Panc1 (cell line): ENCODE results near the gene ERG. TPM values are rescaled to one million over a fixed set of nuclear protein-coding genes. Genes with fewer than 3 reads are reported as not detected.

ENCODE experiments used
- ATAC-seq: fragments of 200-7000 bp; cut with Tn5 transposase; 2 replicates; pipeline ENCODE4 v1.9.1; 2020; ENCODE audit warnings: mild to moderate bottlenecking, moderate library complexity
- BruUV-seq: library from RNA; stranded (reverse); fragments of 400-500 nt; replicated peaks from 2 replicates; lab custom pipeline; 2021; lab: Mats Ljungman, UMichigan
- CTCF ChIA-PET: fragments of 300-600 bp; sonication (Branson Sonifier 250); formaldehyde crosslinking; loops from one replicate; lab custom pipeline; 2022; ENCODE audit warnings: antibody characterized with exemption; lab: Charles Lee
- POLR2A ChIA-PET: fragments of 300-600 bp; sonication (Branson Sonifier 250); formaldehyde crosslinking; loops from one replicate; lab custom pipeline; 2022; ENCODE audit warnings: antibody characterized with exemption; lab: Charles Lee
- DNase-seq: peaks from one replicate; pipeline ENCODE4 v3.0.0-alpha.2; 2010; ENCODE audit warnings: low read depth, low spot score
- H3K27ac ChIP-seq: 2 replicates; pipeline ENCODE4 v1.5.1; 2011; ENCODE audit warnings: mild to moderate bottlenecking, low read length, inconsistent platforms
- H3K27me3 ChIP-seq: fragments of 200-500 bp; sonication (Bioruptor generic); 2 replicates; pipeline ENCODE4 v1.6.0; 2014; ENCODE audit warnings: low read length, inconsistent platforms; ENCODE audit not compliant: control insufficient read depth, insufficient read depth
- H3K36me3 ChIP-seq: fragments of 200-500 bp; sonication (Bioruptor generic); 2 replicates; pipeline ENCODE4 v1.5.1; 2014; ENCODE audit warnings: inconsistent platforms, mild to moderate bottlenecking, low read length, moderate library complexity; ENCODE audit not compliant: control insufficient read depth, insufficient read depth
- H3K4me1 ChIP-seq: 2 replicates; pipeline ENCODE4 v1.5.1; 2011; ENCODE audit warnings: inconsistent platforms, mild to moderate bottlenecking, low read length, moderate library complexity; ENCODE audit not compliant: control insufficient read depth, insufficient read depth
- H3K4me3 ChIP-seq, 2 experiments: 2 replicates each; pipeline ENCODE4 v1.5.1; 2011 to 2012; ENCODE audit warnings: low read depth in 2 of 2, low read length in 2 of 2, mild to moderate bottlenecking in 2 of 2, inconsistent platforms in 1 of 2, moderate library complexity in 1 of 2
- H3K9me3 ChIP-seq: fragments of 200-500 bp; sonication (Bioruptor generic); 2 replicates; pipeline ENCODE4 v1.5.1; 2014; ENCODE audit warnings: low read depth, mild to moderate bottlenecking, inconsistent platforms, low read length, moderate library complexity; ENCODE audit not compliant: control insufficient read depth, insufficient read depth
- POLR2AphosphoS5 ChIP-seq: IDR thresholded peaks from 2 replicates; pipeline ENCODE4 v1.6.1; 2012; ENCODE audit warnings: mild to moderate bottlenecking, low read depth, low read length, moderate library complexity
- SIN3A ChIP-seq: IDR thresholded peaks from 2 replicates; pipeline ENCODE4 v1.6.1; 2012; ENCODE audit warnings: low read depth, mild to moderate bottlenecking, low read length, moderate library complexity, borderline replicate concordance; ENCODE audit not compliant: insufficient read depth
- TCF7L2 ChIP-seq: IDR thresholded peaks from 2 replicates; pipeline ENCODE4 v1.6.1; 2011; ENCODE audit warnings: mild to moderate bottlenecking, low read depth, low read length, inconsistent platforms
- in situ Hi-C: cut with HindIII; loops from 2 replicates; pipeline ENCODE4 v1.10.0; 2016; ENCODE audit warnings: low sequenced_read_pairs, low pct_unique_long_range_greater_than_20kb
- intact Hi-C: fragments of 100-400 bp; cut with micrococcal nuclease; formaldehyde crosslinking; loops from one replicate; pipeline ENCODE4 v1.10.0; 2022; ENCODE audit not compliant: unreplicated experiment
- total RNA-seq: library from RNA; stranded (reverse); gene quantifications from one replicate; pipeline ENCODE4 v1.2.1, GENCODE V29; 2021; ENCODE audit not compliant: unreplicated experiment
- TF ChIP-seq, protein P1 (sequence below), 2 experiments: IDR thresholded peaks; 2 replicates each; pipeline ENCODE4 v1.6.1; 2011 to 2012; ENCODE audit warnings: low read depth in 2 of 2, control low read depth in 1 of 2, low read length in 1 of 2, mild to moderate bottlenecking in 1 of 2, moderate library complexity in 1 of 2; ENCODE audit not compliant: insufficient read depth in 1 of 2
- TF ChIP-seq, protein P2 (sequence below): fragments of 450-650 bp; IDR thresholded peaks from 2 replicates; pipeline ENCODE4 v1.5.1; 2017; ENCODE audit warnings: mild to moderate bottlenecking

ERG gene
- total RNA-seq, 1 experiment from 2014 or later: 0.49 TPM

DNA sequence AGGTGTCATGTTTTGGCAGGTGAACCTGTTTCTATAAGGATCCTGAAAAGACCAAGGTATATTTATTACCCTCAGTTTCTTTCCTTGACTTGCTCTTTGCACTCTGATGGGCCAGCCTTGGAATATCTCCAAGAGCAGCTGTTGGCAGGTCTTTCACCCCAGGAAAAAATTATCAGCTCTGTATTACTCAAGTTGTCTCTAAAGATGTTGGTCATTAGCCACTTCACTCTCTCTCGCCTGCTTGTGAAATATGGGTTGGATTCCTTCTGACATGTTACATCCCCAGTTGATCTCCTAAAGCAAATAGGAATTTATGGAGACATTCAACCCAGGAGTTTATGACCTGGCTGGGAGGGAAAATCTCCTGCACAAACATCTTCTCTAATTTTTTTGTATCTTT, 155.5 kb downstream of the ERG start:
- BruUV-seq: no TSS peak
- intact Hi-C loops (no loop called here), in situ Hi-C loops (no loop called here)
- H3K36me3 ChIP-seq: no peaks in the 10 kb centered on the region
- H3K4me3 ChIP-seq: no peak overlapping the region
- ChIA-PET CTCF (no interaction called here), POLR2A (no interaction called here)
- no peaks in the 10 kb centered on the region for H3K27me3 ChIP-seq
- no peak overlapping the region for H3K27ac ChIP-seq
- ATAC-seq: no peak
- DNase-seq: no peak
- no peaks in the 10 kb centered on the region for H3K9me3 ChIP-seq
- TF ChIP-seq POLR2AphosphoS5: no peak
- TF ChIP-seq TCF7L2: no peak
- TF ChIP-seq, protein P1, sequence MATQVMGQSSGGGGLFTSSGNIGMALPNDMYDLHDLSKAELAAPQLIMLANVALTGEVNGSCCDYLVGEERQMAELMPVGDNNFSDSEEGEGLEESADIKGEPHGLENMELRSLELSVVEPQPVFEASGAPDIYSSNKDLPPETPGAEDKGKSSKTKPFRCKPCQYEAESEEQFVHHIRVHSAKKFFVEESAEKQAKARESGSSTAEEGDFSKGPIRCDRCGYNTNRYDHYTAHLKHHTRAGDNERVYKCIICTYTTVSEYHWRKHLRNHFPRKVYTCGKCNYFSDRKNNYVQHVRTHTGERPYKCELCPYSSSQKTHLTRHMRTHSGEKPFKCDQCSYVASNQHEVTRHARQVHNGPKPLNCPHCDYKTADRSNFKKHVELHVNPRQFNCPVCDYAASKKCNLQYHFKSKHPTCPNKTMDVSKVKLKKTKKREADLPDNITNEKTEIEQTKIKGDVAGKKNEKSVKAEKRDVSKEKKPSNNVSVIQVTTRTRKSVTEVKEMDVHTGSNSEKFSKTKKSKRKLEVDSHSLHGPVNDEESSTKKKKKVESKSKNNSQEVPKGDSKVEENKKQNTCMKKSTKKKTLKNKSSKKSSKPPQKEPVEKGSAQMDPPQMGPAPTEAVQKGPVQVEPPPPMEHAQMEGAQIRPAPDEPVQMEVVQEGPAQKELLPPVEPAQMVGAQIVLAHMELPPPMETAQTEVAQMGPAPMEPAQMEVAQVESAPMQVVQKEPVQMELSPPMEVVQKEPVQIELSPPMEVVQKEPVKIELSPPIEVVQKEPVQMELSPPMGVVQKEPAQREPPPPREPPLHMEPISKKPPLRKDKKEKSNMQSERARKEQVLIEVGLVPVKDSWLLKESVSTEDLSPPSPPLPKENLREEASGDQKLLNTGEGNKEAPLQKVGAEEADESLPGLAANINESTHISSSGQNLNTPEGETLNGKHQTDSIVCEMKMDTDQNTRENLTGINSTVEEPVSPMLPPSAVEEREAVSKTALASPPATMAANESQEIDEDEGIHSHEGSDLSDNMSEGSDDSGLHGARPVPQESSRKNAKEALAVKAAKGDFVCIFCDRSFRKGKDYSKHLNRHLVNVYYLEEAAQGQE (IDR thresholded peaks at IDR 0.05; ENCODE audit: insufficient read depth in 1 of 2, low read depth in 2 of 2, low read length in 1 of 2): no peak
- no peak for TF ChIP-seq SIN3A
- TF ChIP-seq, protein P2, sequence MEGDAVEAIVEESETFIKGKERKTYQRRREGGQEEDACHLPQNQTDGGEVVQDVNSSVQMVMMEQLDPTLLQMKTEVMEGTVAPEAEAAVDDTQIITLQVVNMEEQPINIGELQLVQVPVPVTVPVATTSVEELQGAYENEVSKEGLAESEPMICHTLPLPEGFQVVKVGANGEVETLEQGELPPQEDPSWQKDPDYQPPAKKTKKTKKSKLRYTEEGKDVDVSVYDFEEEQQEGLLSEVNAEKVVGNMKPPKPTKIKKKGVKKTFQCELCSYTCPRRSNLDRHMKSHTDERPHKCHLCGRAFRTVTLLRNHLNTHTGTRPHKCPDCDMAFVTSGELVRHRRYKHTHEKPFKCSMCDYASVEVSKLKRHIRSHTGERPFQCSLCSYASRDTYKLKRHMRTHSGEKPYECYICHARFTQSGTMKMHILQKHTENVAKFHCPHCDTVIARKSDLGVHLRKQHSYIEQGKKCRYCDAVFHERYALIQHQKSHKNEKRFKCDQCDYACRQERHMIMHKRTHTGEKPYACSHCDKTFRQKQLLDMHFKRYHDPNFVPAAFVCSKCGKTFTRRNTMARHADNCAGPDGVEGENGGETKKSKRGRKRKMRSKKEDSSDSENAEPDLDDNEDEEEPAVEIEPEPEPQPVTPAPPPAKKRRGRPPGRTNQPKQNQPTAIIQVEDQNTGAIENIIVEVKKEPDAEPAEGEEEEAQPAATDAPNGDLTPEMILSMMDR: no peak
- H3K4me1 ChIP-seq: no peaks in the 10 kb centered on the region

DNA sequence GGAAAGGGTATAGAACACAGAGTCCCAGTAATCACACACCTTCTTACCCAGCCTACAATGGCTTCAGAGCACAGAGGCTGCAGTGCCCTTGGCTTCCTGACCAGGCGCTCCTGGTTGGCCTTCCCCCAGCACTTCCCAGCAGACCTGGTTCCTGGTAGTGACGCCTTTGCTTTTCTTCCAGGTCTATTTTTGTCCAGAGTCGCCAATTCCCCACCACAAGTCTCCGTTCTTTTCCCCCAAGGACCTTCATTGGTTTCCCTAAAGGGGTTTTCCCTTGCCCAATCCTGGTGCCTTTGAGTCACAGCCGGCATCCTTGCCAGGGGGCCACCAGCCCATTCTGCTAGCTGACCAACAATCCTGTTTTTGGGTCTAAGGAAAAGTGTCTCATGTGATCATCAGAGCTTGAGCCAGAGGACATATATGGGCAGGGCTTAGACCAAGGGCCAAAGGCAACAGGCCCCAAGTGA, 156.7 kb downstream of the ERG start:
- POLR2A ChIA-PET: no interaction called here
- in situ Hi-C loops: no loop called here

More for the DNA sequence above, 156.7 kb downstream of the ERG start:
- TF ChIP-seq POLR2AphosphoS5 (no peak), SIN3A (no peak), TCF7L2 (no peak)
- TF ChIP-seq, protein P1 (IDR thresholded peaks at IDR 0.05; ENCODE audit: insufficient read depth in 1 of 2, low read depth in 2 of 2, low read length in 1 of 2): no peak
- TF ChIP-seq, protein P2: no peak
- no TSS peak for BruUV-seq
- no peak overlapping the region for H3K4me3 ChIP-seq
- ATAC-seq: no peak
- CTCF ChIA-PET: no interaction called here
- intact Hi-C loops: no loop called here
- no peaks in the 10 kb centered on the region for H3K9me3 ChIP-seq
- no peaks in the 10 kb centered on the region for H3K27me3 ChIP-seq
- H3K36me3 ChIP-seq: no peaks in the 10 kb centered on the region
- DNase-seq: no peak
- H3K4me1 ChIP-seq: no peaks in the 10 kb centered on the region
- H3K27ac ChIP-seq: no peak overlapping the region
